GM21619 (cell line): ENCODE measurements around the gene MRPS14.
"Not testable (repeated sequence)": the region's sequence is repeated elsewhere in the genome, so short reads cannot be mapped to it uniquely, and the experiment has no call there.

ENCODE experiments used
- ATAC-seq: cut with Tn5 transposase; IDR thresholded peaks from one replicate; pipeline ENCODE4 v1.9.1; 2021; ENCODE audit not compliant: unreplicated experiment

MRPS14 gene

GRCh38 chr1:175024773-175025172, 1.5 kb upstream of the MRPS14 start:
- no peak for ATAC-seq

- not testable (repeated sequence) for ATAC-seq
Measured at GRCh38 chr1:175023922-175024242, 657 bp upstream of the MRPS14 start.

GRCh38 chr1:175019524-175019923, 3.7 kb downstream of the MRPS14 start:
- no peak for ATAC-seq

- no peak for ATAC-seq
Measured at GRCh38 chr1:175015243-175015642, 8.0 kb downstream of the MRPS14 start.

GRCh38 chr1:175013445-175013844, 9.8 kb downstream of the MRPS14 start:
- ATAC-seq, result no peak

GRCh38 chr1:175009532-175009931, 13.7 kb downstream of the MRPS14 start:
- no peak for ATAC-seq

GRCh38 chr1:175005085-175005783, 18.0 kb downstream of the MRPS14 start:
- no peak for ATAC-seq

- no peak for ATAC-seq
Measured at GRCh38 chr1:175003521-175003920, 19.7 kb downstream of the MRPS14 start.

GRCh38 chr1:175002910-175003517, 20.2 kb downstream of the MRPS14 start:
- ATAC-seq, result no peak

GRCh38 chr1:175000697-175001187, 22.5 kb downstream of the MRPS14 start:
- ATAC-seq, result no peak

GRCh38 chr1:174999936-175000696, 23.1 kb downstream of the MRPS14 start, which contains the start of gene CACYBP:
Gene CACYBP, plus strand, starts transcription at chr1:174999947. Its CDS starts 234 bp downstream, at chr1:175000181.
- ATAC-seq, result peak; percentile 14

GRCh38 chr1:174999216-174999935, 23.8 kb downstream of the MRPS14 start:
- peak; percentile 75 for ATAC-seq

GRCh38 chr1:174998569-174999215, 24.5 kb downstream of the MRPS14 start:
- ATAC-seq, result peak; percentile 16

GRCh38 chr1:174997041-174997440, 26.2 kb downstream of the MRPS14 start:
- no peak for ATAC-seq

GRCh38 chr1:174996476-174996875, 26.7 kb downstream of the MRPS14 start:
- no peak for ATAC-seq

- no peak for ATAC-seq
Measured at GRCh38 chr1:174995916-174996315, 27.3 kb downstream of the MRPS14 start.

- no peak for ATAC-seq
Measured at GRCh38 chr1:174995121-174995520, 28.1 kb downstream of the MRPS14 start.

- ATAC-seq, result no peak
Measured at GRCh38 chr1:174991473-174991872, 31.8 kb downstream of the MRPS14 start.

- ATAC-seq, result no peak
Measured at GRCh38 chr1:174990382-174990999, 32.7 kb downstream of the MRPS14 start.

- no peak for ATAC-seq
Measured at GRCh38 chr1:174989536-174990220, 33.5 kb downstream of the MRPS14 start.
